ENCODE data around the gene SH2D1B.

- TF ChIP-seq, protein P1, sequence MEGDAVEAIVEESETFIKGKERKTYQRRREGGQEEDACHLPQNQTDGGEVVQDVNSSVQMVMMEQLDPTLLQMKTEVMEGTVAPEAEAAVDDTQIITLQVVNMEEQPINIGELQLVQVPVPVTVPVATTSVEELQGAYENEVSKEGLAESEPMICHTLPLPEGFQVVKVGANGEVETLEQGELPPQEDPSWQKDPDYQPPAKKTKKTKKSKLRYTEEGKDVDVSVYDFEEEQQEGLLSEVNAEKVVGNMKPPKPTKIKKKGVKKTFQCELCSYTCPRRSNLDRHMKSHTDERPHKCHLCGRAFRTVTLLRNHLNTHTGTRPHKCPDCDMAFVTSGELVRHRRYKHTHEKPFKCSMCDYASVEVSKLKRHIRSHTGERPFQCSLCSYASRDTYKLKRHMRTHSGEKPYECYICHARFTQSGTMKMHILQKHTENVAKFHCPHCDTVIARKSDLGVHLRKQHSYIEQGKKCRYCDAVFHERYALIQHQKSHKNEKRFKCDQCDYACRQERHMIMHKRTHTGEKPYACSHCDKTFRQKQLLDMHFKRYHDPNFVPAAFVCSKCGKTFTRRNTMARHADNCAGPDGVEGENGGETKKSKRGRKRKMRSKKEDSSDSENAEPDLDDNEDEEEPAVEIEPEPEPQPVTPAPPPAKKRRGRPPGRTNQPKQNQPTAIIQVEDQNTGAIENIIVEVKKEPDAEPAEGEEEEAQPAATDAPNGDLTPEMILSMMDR (IDR thresholded peaks at IDR 0.05), result no peak
- no peak for TF ChIP-seq POLR2A (IDR thresholded peaks at IDR 0.05)
Observed at GRCh38 chr1:162353702-162354101, 58.2 kb downstream of the SH2D1B start.

All from Peyer's patch (tissue), 4 donors.